ENCODE data around the gene UBIAD1.
A peak's percentile ranks its signal among the peaks of the same experiment; 100 is the strongest.
"Not testable (repeated sequence)": the region's sequence is repeated elsewhere in the genome, so short reads cannot be mapped to it uniquely, and the experiment has no call there.

Gene UBIAD1

GRCh38 chr1:11272832-11273594 is at the start of gene UBIAD1:
TSS of gene UBIAD1 (plus strand) at chr1:11273198. CDS start at chr1:11273532, 334 bp downstream.
- peak; percentile 66 to 72 for DNase-seq (ENCODE audit: low read depth in 2 of 2, low spot score in 1 of 2)

- no peak for DNase-seq (ENCODE audit: low read depth in 2 of 2, low spot score in 1 of 2)
Observed at GRCh38 chr1:11227106-11228077, 45.6 kb upstream of the UBIAD1 start.

GRCh38 chr1:11229203-11229602 is 43.8 kb upstream of the UBIAD1 start:
- no peak for DNase-seq (ENCODE audit: low read depth in 2 of 2, low spot score in 1 of 2)

GRCh38 chr1:11233208-11233607 is 39.8 kb upstream of the UBIAD1 start:
- DNase-seq (ENCODE audit: low read depth in 2 of 2, low spot score in 1 of 2), result no peak

GRCh38 chr1:11237356-11237755 is 35.6 kb upstream of the UBIAD1 start:
- DNase-seq (ENCODE audit: low read depth in 2 of 2, low spot score in 1 of 2), result no peak

- no peak for DNase-seq (ENCODE audit: low read depth in 2 of 2, low spot score in 1 of 2)
Observed at GRCh38 chr1:11238311-11238710, 34.7 kb upstream of the UBIAD1 start.

- DNase-seq (ENCODE audit: low read depth in 2 of 2, low spot score in 1 of 2), result no peak
Observed at GRCh38 chr1:11245248-11245647, 27.8 kb upstream of the UBIAD1 start.

GRCh38 chr1:11245904-11246719 is 26.9 kb upstream of the UBIAD1 start:
- no peak for DNase-seq (ENCODE audit: low read depth in 2 of 2, low spot score in 1 of 2)

GRCh38 chr1:11248169-11248568 is 24.8 kb upstream of the UBIAD1 start:
- DNase-seq (ENCODE audit: low read depth in 2 of 2, low spot score in 1 of 2), result no peak

GRCh38 chr1:11252538-11252937 is 20.5 kb upstream of the UBIAD1 start:
- DNase-seq (ENCODE audit: low read depth in 2 of 2, low spot score in 1 of 2), result no peak

- no peak for DNase-seq (ENCODE audit: low read depth in 2 of 2, low spot score in 1 of 2)
Observed at GRCh38 chr1:11253226-11253625, 19.8 kb upstream of the UBIAD1 start.

- no peak for DNase-seq (ENCODE audit: low read depth in 2 of 2, low spot score in 1 of 2)
Observed at GRCh38 chr1:11256299-11256698, 16.7 kb upstream of the UBIAD1 start.

- peak; percentile 93 to 95 for DNase-seq (ENCODE audit: low read depth in 2 of 2, low spot score in 1 of 2)
Observed at GRCh38 chr1:11262171-11263049, 10.6 kb upstream of the UBIAD1 start, which contains the start of gene MTOR. TSS of gene MTOR (minus strand) at chr1:11262551. CDS start at chr1:11259409, 3,142 bp downstream.

GRCh38 chr1:11266268-11267074 is 6.5 kb upstream of the UBIAD1 start:
- DNase-seq (ENCODE audit: low read depth in 2 of 2, low spot score in 1 of 2), result no peak

- not testable (repeated sequence) for DNase-seq (ENCODE audit: low read depth in 2 of 2, low spot score in 1 of 2)
Observed at GRCh38 chr1:11267350-11268337, 5.4 kb upstream of the UBIAD1 start.

- no peak for DNase-seq (ENCODE audit: low read depth in 2 of 2, low spot score in 1 of 2)
Observed at GRCh38 chr1:11272544-11272831, 510 bp upstream of the UBIAD1 start.

GRCh38 chr1:11273595-11274234 is 717 bp downstream of the UBIAD1 start:
- peak in 1 of 2 donors; percentile 2 for DNase-seq (ENCODE audit: low read depth in 2 of 2, low spot score in 1 of 2)

GRCh38 chr1:11279152-11279551 is 6.2 kb downstream of the UBIAD1 start:
- no peak for DNase-seq (ENCODE audit: low read depth in 2 of 2, low spot score in 1 of 2)
